Ishikawa (cell line): Measurements from ENCODE around the gene CAMTA1.

ENCODE experiments used
- EP300 ChIP-seq: IDR thresholded peaks from 2 replicates; pipeline ENCODE4 v1.6.1; 2012; ENCODE audit warnings: borderline replicate concordance
- MAX ChIP-seq: IDR thresholded peaks from 2 replicates; pipeline ENCODE4 v1.6.1; 2012

GRCh38 chr1:6870086-6870485 lies 84.8 kb downstream of the CAMTA1 start:
- TF ChIP-seq MAX, result no peak
- no peak for TF ChIP-seq EP300
